Activated T-cell treated with anti-CD3 and anti-CD28 coated beads for 48 hours (primary cell): Measurements from ENCODE around the gene COL9A3.

Experiments used
- DNase-seq: peaks from one replicate; pipeline ENCODE4 v3.0.0-alpha.2; 2020; ENCODE audit warnings: low read depth

The COL9A3 gene

GRCh38 chr20:62778601-62779416 is 38.0 kb upstream of the COL9A3 start:
- no peak for DNase-seq

GRCh38 chr20:62779417-62779685 is 37.5 kb upstream of the COL9A3 start:
- DNase-seq: no peak

- DNase-seq: no peak
Measured at GRCh38 chr20:62780204-62780603, 36.6 kb upstream of the COL9A3 start.

- DNase-seq: no peak
Measured at GRCh38 chr20:62780696-62781095, 36.2 kb upstream of the COL9A3 start.

GRCh38 chr20:62782149-62782892 is 34.5 kb upstream of the COL9A3 start:
- DNase-seq: no peak

GRCh38 chr20:62782893-62783278 is 34.0 kb upstream of the COL9A3 start:
- no peak for DNase-seq

GRCh38 chr20:62784497-62784896 is 32.4 kb upstream of the COL9A3 start:
- DNase-seq: no peak

GRCh38 chr20:62785393-62785792 is 31.5 kb upstream of the COL9A3 start:
- no peak for DNase-seq

GRCh38 chr20:62786157-62786556 is 30.7 kb upstream of the COL9A3 start:
- DNase-seq: no peak

- no peak for DNase-seq
Measured at GRCh38 chr20:62787321-62787720, 29.5 kb upstream of the COL9A3 start.

GRCh38 chr20:62787866-62788265 is 29.0 kb upstream of the COL9A3 start:
- DNase-seq: no peak

- no peak for DNase-seq
Measured at GRCh38 chr20:62788607-62789006, 28.2 kb upstream of the COL9A3 start.

GRCh38 chr20:62790075-62790474 is 26.8 kb upstream of the COL9A3 start:
- no peak for DNase-seq

- DNase-seq: peak; percentile 72
Measured at GRCh38 chr20:62791301-62792181, 25.3 kb upstream of the COL9A3 start.

GRCh38 chr20:62792182-62792939 is 24.5 kb upstream of the COL9A3 start:
- DNase-seq: no peak

GRCh38 chr20:62792940-62793756 is 23.7 kb upstream of the COL9A3 start:
- DNase-seq: no peak

GRCh38 chr20:62793757-62794006 is 23.2 kb upstream of the COL9A3 start:
- DNase-seq: no peak

GRCh38 chr20:62794007-62794724 is 22.7 kb upstream of the COL9A3 start:
- peak; percentile 93 for DNase-seq

GRCh38 chr20:62795023-62795761 is 21.7 kb upstream of the COL9A3 start:
- peak; percentile 78 for DNase-seq
